ENCODE results near the gene GAB1. TPM values are rescaled to one million over a fixed set of nuclear protein-coding genes. Genes with fewer than 3 reads are reported as not detected.
A peak's percentile ranks its signal among the peaks of the same experiment; 100 is the strongest.

GAB1 gene
- total and polyA plus RNA-seq, 12 donors = 4.1 to 58.2 (median 29.0) TPM

- Histone ChIP-seq H3K9me3 (replicated peaks in 1 of 3) (no peaks in the 10 kb centered on the region), H3K27me3 (no peaks in the 10 kb centered on the region), H3K36me3 (replicated peaks in 1 of 2) (no peaks in the 10 kb centered on the region), H3K4me1 (replicated peaks in 1 of 2) (peaks cover 0 to 11% of the 10 kb centered on the region in 2 donors), H3K4me3 (no peak overlapping the region), H3K27ac (peak overlapping the region in 1 of 5 donors; percentile 31)
- intact Hi-C loops (cut with DNase I) = no loop called here
- TF ChIP-seq POLR2A (IDR thresholded peaks at IDR 0.05) = no peak
- TF ChIP-seq CTCF (IDR thresholded peaks at IDR 0.05) = no peak
- 40 to 60% (median 46%) methylated on average over 3 of the region's 3 CpGs for WGBS, 4 donors
- peak in 1 of 7 donors; percentile 16 for DNase-seq
Measured at GRCh38 chr4:143369552-143369951, 32.9 kb downstream of the GAB1 start.

GRCh38 chr4:143372093-143372915 lies 35.6 kb downstream of the GAB1 start:
- Histone ChIP-seq H3K4me1 (replicated peaks in 1 of 2) (peaks cover 7 to 30% of the 10 kb centered on the region in 2 donors), H3K36me3 (replicated peaks in 1 of 2) (no peaks in the 10 kb centered on the region), H3K4me3 (no peak overlapping the region), H3K27me3 (no peaks in the 10 kb centered on the region), H3K27ac (no peak overlapping the region), H3K9me3 (replicated peaks in 1 of 3) (no peaks in the 10 kb centered on the region)
- 94 to 97% (median 97%) methylated on average over 1 of the region's 1 CpG for WGBS, 4 donors
- TF ChIP-seq CTCF (IDR thresholded peaks at IDR 0.05) = no peak
- TF ChIP-seq POLR2A (IDR thresholded peaks at IDR 0.05) = no peak
- intact Hi-C loops (cut with DNase I) = no loop called here
- no peak for DNase-seq

DNA sequence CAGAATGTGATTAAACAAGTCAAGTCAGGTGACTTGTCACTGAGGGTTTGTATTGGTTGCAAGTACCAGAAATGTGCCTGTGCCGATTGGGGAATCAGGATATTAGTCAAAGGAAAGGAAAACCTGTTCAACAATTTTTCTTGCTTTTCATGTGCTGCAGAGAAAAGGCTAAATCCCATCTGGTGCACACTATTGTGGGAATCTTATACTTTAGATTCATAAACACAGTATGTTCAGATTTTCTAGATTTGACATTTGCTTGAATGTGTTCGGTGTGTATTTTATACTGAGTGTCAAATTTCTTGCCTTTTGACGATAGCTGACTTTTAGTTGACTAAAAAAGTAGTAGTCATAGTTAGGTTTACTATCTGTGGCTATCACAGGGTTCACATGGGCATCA lies 37.6 kb downstream of the GAB1 start:
- WGBS, 4 donors = 85 to 89% (median 88%) methylated on average over 3 of the region's 3 CpGs
- Histone ChIP-seq H3K27me3 (no peaks in the 10 kb centered on the region), H3K9me3 (replicated peaks in 1 of 3) (no peaks in the 10 kb centered on the region), H3K27ac (no peak overlapping the region), H3K36me3 (replicated peaks in 1 of 2) (no peaks in the 10 kb centered on the region), H3K4me3 (no peak overlapping the region), H3K4me1 (replicated peaks in 1 of 2) (peaks cover 25 to 50% of the 10 kb centered on the region in 2 donors)
- no peak for DNase-seq
- TF ChIP-seq POLR2A (IDR thresholded peaks at IDR 0.05) (no peak), CTCF (IDR thresholded peaks at IDR 0.05) (no peak)
- intact Hi-C loops (cut with DNase I) = no loop called here

- Histone ChIP-seq H3K36me3 (replicated peaks in 1 of 2) (no peaks in the 10 kb centered on the region), H3K27me3 (no peaks in the 10 kb centered on the region), H3K4me3 (no peak overlapping the region), H3K4me1 (replicated peaks in 1 of 2) (peaks cover 31 to 50% of the 10 kb centered on the region in 2 donors), H3K27ac (no peak overlapping the region), H3K9me3 (replicated peaks in 1 of 3) (no peaks in the 10 kb centered on the region)
- intact Hi-C loops (cut with DNase I) = no loop called here
- TF ChIP-seq POLR2A (IDR thresholded peaks at IDR 0.05) (no peak), CTCF (IDR thresholded peaks at IDR 0.05) (no peak)
- DNase-seq = no peak
- 58 to 82% (median 72%) methylated on average over 6 of the region's 6 CpGs for WGBS, 4 donors
Measured at GRCh38 chr4:143374771-143375170, 38.1 kb downstream of the GAB1 start.
